Measurements from ENCODE around the gene PCSK7. TPM values are rescaled to one million over a fixed set of nuclear protein-coding genes. Genes with fewer than 3 reads are reported as not detected.
A peak's percentile ranks its signal among the peaks of the same experiment; 100 is the strongest.
"Not testable (repeated sequence)": the region's sequence is repeated elsewhere in the genome, so short reads cannot be mapped to it uniquely, and the experiment has no call there.

The PCSK7 gene, protein sequence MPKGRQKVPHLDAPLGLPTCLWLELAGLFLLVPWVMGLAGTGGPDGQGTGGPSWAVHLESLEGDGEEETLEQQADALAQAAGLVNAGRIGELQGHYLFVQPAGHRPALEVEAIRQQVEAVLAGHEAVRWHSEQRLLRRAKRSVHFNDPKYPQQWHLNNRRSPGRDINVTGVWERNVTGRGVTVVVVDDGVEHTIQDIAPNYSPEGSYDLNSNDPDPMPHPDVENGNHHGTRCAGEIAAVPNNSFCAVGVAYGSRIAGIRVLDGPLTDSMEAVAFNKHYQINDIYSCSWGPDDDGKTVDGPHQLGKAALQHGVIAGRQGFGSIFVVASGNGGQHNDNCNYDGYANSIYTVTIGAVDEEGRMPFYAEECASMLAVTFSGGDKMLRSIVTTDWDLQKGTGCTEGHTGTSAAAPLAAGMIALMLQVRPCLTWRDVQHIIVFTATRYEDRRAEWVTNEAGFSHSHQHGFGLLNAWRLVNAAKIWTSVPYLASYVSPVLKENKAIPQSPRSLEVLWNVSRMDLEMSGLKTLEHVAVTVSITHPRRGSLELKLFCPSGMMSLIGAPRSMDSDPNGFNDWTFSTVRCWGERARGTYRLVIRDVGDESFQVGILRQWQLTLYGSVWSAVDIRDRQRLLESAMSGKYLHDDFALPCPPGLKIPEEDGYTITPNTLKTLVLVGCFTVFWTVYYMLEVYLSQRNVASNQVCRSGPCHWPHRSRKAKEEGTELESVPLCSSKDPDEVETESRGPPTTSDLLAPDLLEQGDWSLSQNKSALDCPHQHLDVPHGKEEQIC
- polyA plus RNA-seq (2013, experiment 1 of 4): 45.9 TPM
- 52.7 TPM for polyA plus RNA-seq (2013, experiment 2 of 4)
- polyA plus RNA-seq (2013, experiment 3 of 4): 28.3 TPM
- 31.6 TPM for polyA plus RNA-seq (2013, experiment 4 of 4)

DNA sequence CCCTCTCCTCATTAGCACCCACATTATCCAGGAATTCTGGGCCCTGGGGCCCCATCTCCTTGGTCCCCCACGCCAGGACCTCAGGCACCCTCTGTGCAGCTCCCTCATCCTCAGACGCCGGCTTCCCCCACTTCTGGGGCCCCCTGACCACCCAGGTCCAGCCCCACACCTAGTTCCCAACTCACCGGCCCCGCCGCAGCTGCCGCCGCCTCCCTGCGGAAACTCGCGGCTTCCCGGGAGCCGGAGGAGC lies at the start of gene PCSK7:
PCSK7 (minus strand) TSS at position 232 of the 250 bp plus-strand sequence. CDS start 2,229 bp downstream, outside the sequence.
- peaks cover 4% of the 10 kb centered on the region for H3K36me3 ChIP-seq (ENCODE audit: control insufficient read depth, insufficient read depth, low read length)
- WGBS, 2 experiments: 0% methylated on average over 13 of the region's 13 CpGs
- H3K4me1 ChIP-seq (ENCODE audit: control insufficient read depth, insufficient read depth, low read length): peaks cover 10% of the 10 kb centered on the region
- peak within 1 kb of the TSS; percentile 94 for H3K4me3 ChIP-seq (ENCODE audit: insufficient read depth, low read depth, low read length)
- H3K9me3 ChIP-seq (ENCODE audit: control insufficient read depth, low read length): no peaks in the 10 kb centered on the region
- peak within 1 kb of the TSS; percentile 28 for H3K27ac ChIP-seq (ENCODE audit: insufficient read depth, low read depth, low read length, poor library complexity, severe bottlenecking)
- no peaks in the 10 kb centered on the region for H3K27me3 ChIP-seq (ENCODE audit: control insufficient read depth, insufficient read depth, low read length, poor library complexity, severe bottlenecking)

DNA sequence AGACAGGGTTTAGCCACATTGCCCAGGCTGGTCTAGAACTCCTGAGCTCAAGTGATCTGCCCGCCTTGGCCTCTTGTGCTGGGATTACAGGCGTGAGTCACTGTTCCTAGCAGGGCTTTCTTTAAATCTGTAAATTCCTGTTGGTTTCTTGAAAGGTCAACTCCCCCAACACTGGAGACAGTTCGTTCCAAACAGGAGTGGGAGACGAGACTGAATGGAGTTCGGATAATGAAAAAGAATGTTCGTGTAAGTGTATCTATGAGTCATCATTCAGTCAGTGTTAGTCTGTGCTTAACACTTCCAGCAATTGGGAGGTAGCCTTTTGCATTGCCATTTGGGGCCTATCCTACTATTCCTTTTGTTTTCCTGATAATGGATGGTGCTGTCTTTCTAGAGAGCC lies 49.3 kb upstream of the PCSK7 start:
- Histone ChIP-seq H3K4me1 (ENCODE audit: control insufficient read depth, insufficient read depth, low read length) (peaks cover 5% of the 10 kb centered on the region), H3K36me3 (ENCODE audit: control insufficient read depth, insufficient read depth, low read length) (peaks cover 29% of the 10 kb centered on the region), H3K27ac (ENCODE audit: insufficient read depth, low read depth, low read length, poor library complexity, severe bottlenecking) (no peak overlapping the region), H3K27me3 (ENCODE audit: control insufficient read depth, insufficient read depth, low read length, poor library complexity, severe bottlenecking) (no peaks in the 10 kb centered on the region), H3K9me3 (ENCODE audit: control insufficient read depth, low read length) (no peaks in the 10 kb centered on the region), H3K4me3 (ENCODE audit: insufficient read depth, low read depth, low read length) (no peak overlapping the region)
- 90 to 95% methylated on average over 6 of the region's 6 CpGs for WGBS, 2 experiments

DNA sequence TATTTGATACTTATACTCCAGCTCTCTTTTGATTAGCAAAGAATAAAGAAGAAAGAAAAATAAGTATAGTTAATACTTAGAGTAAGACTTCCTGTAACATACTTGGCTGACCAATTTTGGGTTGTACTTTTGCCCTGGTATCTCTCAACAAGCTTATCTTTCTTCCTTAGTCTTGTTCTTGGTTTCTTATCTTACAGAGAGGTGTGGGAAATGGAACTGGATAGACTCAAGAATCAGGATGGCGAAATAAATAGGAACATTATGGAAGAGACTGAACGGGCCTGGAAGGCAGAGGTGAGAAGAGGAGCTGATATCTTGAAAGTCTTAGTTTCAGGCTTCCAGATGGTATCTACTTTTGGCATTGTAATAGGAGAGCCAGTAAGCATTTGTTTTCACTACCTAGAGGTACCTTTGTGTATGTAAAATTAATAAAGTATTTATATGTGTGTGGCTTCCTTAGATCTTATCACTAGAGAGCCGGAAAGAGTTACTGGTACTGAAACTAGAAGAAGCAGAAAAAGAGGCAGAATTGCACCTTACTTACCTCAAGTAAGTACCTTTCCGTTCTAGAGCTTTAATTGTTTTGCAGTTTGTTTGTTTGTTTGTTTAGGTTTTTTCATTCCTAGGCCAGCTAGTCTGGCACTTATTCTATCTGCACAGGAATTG lies 48.0 kb upstream of the PCSK7 start:
- no peaks in the 10 kb centered on the region for H3K27me3 ChIP-seq (ENCODE audit: control insufficient read depth, insufficient read depth, low read length, poor library complexity, severe bottlenecking)
- peaks cover 5% of the 10 kb centered on the region for H3K4me1 ChIP-seq (ENCODE audit: control insufficient read depth, insufficient read depth, low read length)
- H3K4me3 ChIP-seq (ENCODE audit: insufficient read depth, low read depth, low read length): no peak overlapping the region
- peaks cover 28% of the 10 kb centered on the region for H3K36me3 ChIP-seq (ENCODE audit: control insufficient read depth, insufficient read depth, low read length)
- H3K27ac ChIP-seq (ENCODE audit: insufficient read depth, low read depth, low read length, poor library complexity, severe bottlenecking): no peak overlapping the region
- 90 to 96% methylated on average over 4 of the region's 4 CpGs for WGBS, 2 experiments
- H3K9me3 ChIP-seq (ENCODE audit: control insufficient read depth, low read length): no peaks in the 10 kb centered on the region

DNA sequence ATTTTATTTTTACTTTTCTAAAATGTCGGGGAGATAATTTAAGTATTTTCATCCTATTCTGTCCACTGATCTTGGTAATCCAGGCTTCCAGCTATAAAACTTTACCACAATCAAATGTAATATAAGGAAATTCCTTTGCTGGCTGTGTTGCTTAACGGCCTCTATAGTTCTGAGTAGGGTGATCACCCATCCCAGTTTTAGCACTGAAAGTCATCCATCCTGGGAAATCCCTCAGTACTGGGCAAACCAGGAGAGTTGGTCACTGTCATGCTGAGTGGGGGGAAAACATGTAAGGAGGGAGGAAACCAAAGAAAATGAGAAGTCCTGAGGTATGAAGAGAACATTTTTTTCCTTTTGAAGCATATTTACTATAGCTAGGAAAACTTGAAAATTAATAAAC lies 46.5 kb upstream of the PCSK7 start:
- Histone ChIP-seq H3K9me3 (ENCODE audit: control insufficient read depth, low read length) (no peaks in the 10 kb centered on the region), H3K4me1 (ENCODE audit: control insufficient read depth, insufficient read depth, low read length) (peaks cover 5% of the 10 kb centered on the region), H3K4me3 (ENCODE audit: insufficient read depth, low read depth, low read length) (no peak overlapping the region), H3K27me3 (ENCODE audit: control insufficient read depth, insufficient read depth, low read length, poor library complexity, severe bottlenecking) (no peaks in the 10 kb centered on the region), H3K36me3 (ENCODE audit: control insufficient read depth, insufficient read depth, low read length) (peaks cover 18% of the 10 kb centered on the region), H3K27ac (ENCODE audit: insufficient read depth, low read depth, low read length, poor library complexity, severe bottlenecking) (no peak overlapping the region)
- 90 to 95% methylated on average over 2 of the region's 2 CpGs for WGBS, 2 experiments

DNA sequence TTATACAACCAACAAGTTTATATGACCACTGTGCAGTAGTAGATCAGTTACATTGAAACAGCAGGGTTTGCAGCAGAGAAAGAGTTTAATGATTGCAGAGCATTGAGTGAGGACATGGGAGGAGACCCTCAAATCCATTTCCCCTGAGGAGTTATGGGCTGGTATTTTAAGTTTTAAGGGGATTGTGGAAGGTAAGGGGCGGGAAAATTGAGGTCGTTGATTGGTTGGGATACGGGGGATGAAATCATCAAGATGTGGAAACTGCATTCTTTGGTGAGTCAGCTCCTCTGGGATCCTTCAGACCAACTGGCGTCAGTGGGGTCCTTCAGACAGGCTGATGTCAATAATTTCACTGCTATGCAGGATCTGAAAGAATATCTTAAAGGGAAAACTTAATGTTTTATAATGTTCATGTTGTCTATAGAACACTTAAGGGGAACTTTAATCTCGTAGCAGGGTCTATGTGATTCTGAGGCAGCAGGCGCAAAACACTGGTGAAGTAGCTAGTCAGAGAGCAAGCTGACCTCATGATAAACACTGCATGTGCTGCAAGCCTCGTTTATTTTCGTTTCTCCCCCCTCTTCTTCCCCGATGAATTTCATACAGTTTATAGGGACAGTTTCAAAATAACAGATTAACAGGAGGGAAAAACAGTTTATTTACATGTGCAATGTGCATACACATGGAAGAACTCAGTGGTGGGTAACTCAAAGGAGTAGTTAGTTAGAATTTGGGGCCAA lies 41.8 kb upstream of the PCSK7 start:
- Histone ChIP-seq H3K4me1 (ENCODE audit: control insufficient read depth, insufficient read depth, low read length) (peaks cover 4% of the 10 kb centered on the region), H3K27ac (ENCODE audit: insufficient read depth, low read depth, low read length, poor library complexity, severe bottlenecking) (no peak overlapping the region), H3K36me3 (ENCODE audit: control insufficient read depth, insufficient read depth, low read length) (no peaks in the 10 kb centered on the region), H3K4me3 (ENCODE audit: insufficient read depth, low read depth, low read length) (no peak overlapping the region), H3K27me3 (ENCODE audit: control insufficient read depth, insufficient read depth, low read length, poor library complexity, severe bottlenecking) (no peaks in the 10 kb centered on the region), H3K9me3 (ENCODE audit: control insufficient read depth, low read length) (no peaks in the 10 kb centered on the region)
- 91 to 93% methylated on average over 9 of the region's 9 CpGs for WGBS, 2 experiments

DNA sequence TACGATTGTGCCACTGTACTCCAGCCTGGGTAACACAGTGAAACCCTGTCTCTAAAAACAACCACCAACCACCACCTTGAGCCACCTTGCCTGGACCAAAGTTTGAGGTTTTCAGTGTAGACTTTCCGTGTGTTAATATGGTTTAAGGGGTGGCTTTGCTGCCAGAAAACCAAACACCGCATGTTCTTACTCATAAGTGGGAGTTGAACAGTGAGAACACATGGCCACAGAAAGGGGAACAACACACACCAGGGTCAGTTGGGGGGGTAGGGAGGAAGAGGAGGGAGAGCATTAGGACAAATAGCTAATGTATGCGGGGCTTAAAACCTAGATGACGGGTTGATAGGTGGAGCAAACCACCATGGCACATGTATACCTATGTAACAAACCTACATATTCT lies 40.3 kb upstream of the PCSK7 start:
- H3K27me3 ChIP-seq (ENCODE audit: control insufficient read depth, insufficient read depth, low read length, poor library complexity, severe bottlenecking); H3K36me3 ChIP-seq (ENCODE audit: control insufficient read depth, insufficient read depth, low read length); H3K4me3 ChIP-seq (ENCODE audit: insufficient read depth, low read depth, low read length); H3K9me3 ChIP-seq (ENCODE audit: control insufficient read depth, low read length); H3K27ac ChIP-seq (ENCODE audit: insufficient read depth, low read depth, low read length, poor library complexity, severe bottlenecking); H3K4me1 ChIP-seq (ENCODE audit: control insufficient read depth, insufficient read depth, low read length): not testable (repeated sequence)
- WGBS, 2 experiments: 93 to 97% methylated on average over 5 of the region's 5 CpGs

DNA sequence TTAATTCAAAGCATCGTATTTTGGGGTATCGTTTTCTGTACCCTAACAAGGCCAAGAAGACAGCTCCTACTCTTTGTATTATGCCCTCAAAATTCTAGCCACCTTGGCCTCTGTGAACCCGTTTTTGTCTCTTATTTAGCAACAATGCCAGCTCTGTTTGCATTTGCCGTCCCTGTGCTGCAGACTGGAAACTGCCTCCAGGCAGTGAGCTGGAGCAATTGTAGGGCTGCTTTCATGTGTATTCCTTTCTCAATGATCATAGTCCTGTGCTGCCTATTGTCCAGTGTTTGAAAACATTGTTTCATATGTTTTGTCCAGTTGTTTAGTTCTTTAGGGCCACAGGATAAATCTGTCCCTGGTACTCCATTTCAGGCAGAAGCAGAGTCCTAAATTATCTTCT lies 39.3 kb upstream of the PCSK7 start:
- Histone ChIP-seq H3K4me1 (ENCODE audit: control insufficient read depth, insufficient read depth, low read length) (no peaks in the 10 kb centered on the region), H3K27me3 (ENCODE audit: control insufficient read depth, insufficient read depth, low read length, poor library complexity, severe bottlenecking) (no peaks in the 10 kb centered on the region), H3K9me3 (ENCODE audit: control insufficient read depth, low read length) (no peaks in the 10 kb centered on the region), H3K27ac (ENCODE audit: insufficient read depth, low read depth, low read length, poor library complexity, severe bottlenecking) (no peak overlapping the region), H3K36me3 (ENCODE audit: control insufficient read depth, insufficient read depth, low read length) (no peaks in the 10 kb centered on the region), H3K4me3 (ENCODE audit: insufficient read depth, low read depth, low read length) (no peak overlapping the region)
- 93 to 95% methylated on average over 4 of the region's 4 CpGs for WGBS, 2 experiments

DNA sequence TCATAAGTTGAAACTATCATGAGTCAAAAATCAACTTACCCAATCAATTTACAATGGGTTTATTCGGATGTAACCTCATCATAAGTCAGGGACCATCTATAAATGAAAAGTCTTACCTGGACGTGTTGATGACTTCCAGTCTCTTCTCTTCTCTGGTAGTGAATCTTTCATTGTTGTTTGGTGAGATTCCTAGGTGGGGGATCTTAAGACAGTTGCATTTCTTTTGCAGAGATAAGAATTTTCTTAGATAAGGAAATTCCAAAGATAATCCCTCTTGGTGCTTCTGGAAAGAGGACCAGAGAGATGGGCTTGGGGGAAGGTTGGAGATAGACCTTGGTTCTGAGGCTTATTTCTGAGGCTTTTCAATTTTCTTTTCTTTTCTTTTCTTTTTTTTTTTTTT lies 38.0 kb upstream of the PCSK7 start:
- WGBS, 2 experiments: 94 to 95% methylated on average over 2 of the region's 2 CpGs

DNA sequence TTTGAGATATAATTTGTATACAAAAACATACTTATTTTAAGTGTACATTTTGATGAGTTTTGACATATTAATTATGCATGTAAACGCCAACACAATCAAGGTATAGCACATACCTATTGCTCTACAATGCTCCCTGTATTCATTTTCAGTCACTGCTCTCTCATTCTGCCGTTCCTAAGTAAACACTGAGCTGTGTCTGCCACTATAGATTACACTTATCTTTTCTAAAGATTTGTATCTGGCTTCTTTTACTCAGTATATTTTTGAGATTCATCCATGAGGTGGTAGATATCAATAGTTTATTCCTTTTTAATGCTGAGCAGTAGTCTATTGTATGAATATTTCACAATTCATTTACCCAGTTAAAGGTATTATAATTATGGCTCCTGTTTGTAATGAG lies 33.9 kb upstream of the PCSK7 start:
- no peaks in the 10 kb centered on the region for H3K36me3 ChIP-seq (ENCODE audit: control insufficient read depth, insufficient read depth, low read length)
- no peak overlapping the region for H3K4me3 ChIP-seq (ENCODE audit: insufficient read depth, low read depth, low read length)
- H3K4me1 ChIP-seq (ENCODE audit: control insufficient read depth, insufficient read depth, low read length): no peaks in the 10 kb centered on the region
- no peak overlapping the region for H3K27ac ChIP-seq (ENCODE audit: insufficient read depth, low read depth, low read length, poor library complexity, severe bottlenecking)
- 92 to 100% methylated on average over 2 of the region's 2 CpGs for WGBS, 2 experiments
- no peaks in the 10 kb centered on the region for H3K9me3 ChIP-seq (ENCODE audit: control insufficient read depth, low read length)
- no peaks in the 10 kb centered on the region for H3K27me3 ChIP-seq (ENCODE audit: control insufficient read depth, insufficient read depth, low read length, poor library complexity, severe bottlenecking)

More for the DNA sequence above, 38.0 kb upstream of the PCSK7 start:
- Histone ChIP-seq H3K27me3 (ENCODE audit: control insufficient read depth, insufficient read depth, low read length, poor library complexity, severe bottlenecking) (no peaks in the 10 kb centered on the region), H3K4me1 (ENCODE audit: control insufficient read depth, insufficient read depth, low read length) (no peaks in the 10 kb centered on the region), H3K27ac (ENCODE audit: insufficient read depth, low read depth, low read length, poor library complexity, severe bottlenecking) (no peak overlapping the region), H3K9me3 (ENCODE audit: control insufficient read depth, low read length) (no peaks in the 10 kb centered on the region), H3K36me3 (ENCODE audit: control insufficient read depth, insufficient read depth, low read length) (no peaks in the 10 kb centered on the region), H3K4me3 (ENCODE audit: insufficient read depth, low read depth, low read length) (no peak overlapping the region)

Measured in ectodermal cell (in vitro differentiated cells).